IPS-18c (cell line): Measurements from ENCODE around the gene EPSTI1.
"Not testable (repeated sequence)": the region's sequence is repeated elsewhere in the genome, so short reads cannot be mapped to it uniquely, and the experiment has no call there.

Experiments
- H3K4me3 ChIP-seq: 2 replicates; pipeline ENCODE4 v1.7.0; 2013; ENCODE audit warnings: low read depth, mild to moderate bottlenecking, low read length, moderate library complexity; ENCODE audit not compliant: insufficient read depth
- H3K9me3 ChIP-seq: one replicate; pipeline ENCODE4 v1.6.1; 2013; ENCODE audit warnings: mild to moderate bottlenecking, low read length, moderate library complexity; ENCODE audit not compliant: control insufficient read depth, insufficient read depth

The EPSTI1 gene, protein sequence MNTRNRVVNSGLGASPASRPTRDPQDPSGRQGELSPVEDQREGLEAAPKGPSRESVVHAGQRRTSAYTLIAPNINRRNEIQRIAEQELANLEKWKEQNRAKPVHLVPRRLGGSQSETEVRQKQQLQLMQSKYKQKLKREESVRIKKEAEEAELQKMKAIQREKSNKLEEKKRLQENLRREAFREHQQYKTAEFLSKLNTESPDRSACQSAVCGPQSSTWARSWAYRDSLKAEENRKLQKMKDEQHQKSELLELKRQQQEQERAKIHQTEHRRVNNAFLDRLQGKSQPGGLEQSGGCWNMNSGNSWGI

DNA sequence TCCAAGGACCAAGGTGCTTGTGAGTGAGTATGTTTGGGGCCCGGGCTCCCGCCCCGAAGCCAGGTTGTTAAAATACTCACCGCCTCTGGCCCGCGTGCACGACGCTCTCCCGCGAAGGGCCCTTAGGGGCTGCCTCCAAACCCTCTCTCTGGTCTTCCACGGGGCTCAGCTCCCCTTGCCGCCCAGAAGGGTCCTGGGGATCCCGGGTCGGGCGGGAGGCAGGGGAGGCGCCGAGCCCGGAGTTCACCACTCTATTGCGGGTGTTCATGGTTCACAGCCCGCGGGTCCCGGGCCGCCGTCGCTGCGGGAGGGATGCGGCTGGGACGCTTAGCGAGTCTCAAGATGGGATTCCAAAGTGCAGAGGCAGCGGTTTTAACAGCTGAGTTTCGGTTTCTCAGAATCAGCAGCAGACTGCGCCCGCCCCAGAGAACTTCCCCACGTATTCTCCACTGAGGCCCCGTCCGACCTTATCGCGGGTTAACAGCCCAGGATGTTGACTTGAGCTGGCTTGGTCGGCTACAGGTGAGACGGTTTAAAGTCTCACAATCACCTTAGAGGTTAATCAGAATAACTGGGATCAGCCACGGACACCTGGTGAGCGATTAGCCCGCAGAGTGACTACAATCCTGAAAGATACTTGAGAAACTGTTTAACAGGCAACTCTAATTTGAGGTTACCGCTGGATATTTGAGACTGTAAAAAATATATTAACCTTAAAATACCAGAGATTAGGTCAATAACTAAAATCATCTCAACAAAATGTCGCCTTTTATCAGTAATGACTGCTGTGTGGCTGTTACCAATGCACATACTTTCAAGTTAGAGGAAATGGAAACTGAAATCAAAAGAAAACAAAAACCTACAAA lies at the start of gene EPSTI1:
TSS of gene EPSTI1 (minus strand) at position 344 of the 866 bp plus-strand sequence. CDS start at position 268, 76 bp downstream.
- Histone ChIP-seq H3K4me3 (peak within 1 kb of the TSS; percentile 56), H3K9me3 (no peaks in the 10 kb centered on the region)

DNA sequence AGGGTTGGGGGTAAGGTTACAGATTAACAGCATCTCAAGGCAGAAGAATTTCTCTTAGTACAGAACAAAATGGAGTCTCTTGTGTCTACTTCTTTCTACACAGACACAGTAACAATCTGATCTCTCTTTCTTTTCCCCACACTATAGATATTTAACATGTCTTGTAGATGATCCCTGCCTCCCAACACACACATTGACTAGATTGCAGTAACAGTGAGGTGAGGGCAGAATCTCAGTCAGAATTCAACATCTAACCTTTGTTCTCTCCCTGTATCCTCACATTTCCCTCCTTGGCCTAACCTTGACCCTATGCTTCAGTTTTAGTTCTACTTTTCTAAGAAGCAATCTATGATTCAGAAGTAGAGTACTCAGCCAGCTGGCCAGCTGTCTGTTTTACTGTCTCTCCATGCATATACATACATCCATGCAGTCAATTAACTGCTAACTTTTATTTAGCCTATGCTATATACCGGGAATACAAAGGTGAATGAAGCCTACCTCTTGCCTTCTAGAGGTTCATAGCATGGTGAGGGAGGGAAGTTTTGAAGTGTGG lies 49.4 kb upstream of the EPSTI1 start:
- Histone ChIP-seq H3K4me3 (no peak overlapping the region), H3K9me3 (no peaks in the 10 kb centered on the region)

DNA sequence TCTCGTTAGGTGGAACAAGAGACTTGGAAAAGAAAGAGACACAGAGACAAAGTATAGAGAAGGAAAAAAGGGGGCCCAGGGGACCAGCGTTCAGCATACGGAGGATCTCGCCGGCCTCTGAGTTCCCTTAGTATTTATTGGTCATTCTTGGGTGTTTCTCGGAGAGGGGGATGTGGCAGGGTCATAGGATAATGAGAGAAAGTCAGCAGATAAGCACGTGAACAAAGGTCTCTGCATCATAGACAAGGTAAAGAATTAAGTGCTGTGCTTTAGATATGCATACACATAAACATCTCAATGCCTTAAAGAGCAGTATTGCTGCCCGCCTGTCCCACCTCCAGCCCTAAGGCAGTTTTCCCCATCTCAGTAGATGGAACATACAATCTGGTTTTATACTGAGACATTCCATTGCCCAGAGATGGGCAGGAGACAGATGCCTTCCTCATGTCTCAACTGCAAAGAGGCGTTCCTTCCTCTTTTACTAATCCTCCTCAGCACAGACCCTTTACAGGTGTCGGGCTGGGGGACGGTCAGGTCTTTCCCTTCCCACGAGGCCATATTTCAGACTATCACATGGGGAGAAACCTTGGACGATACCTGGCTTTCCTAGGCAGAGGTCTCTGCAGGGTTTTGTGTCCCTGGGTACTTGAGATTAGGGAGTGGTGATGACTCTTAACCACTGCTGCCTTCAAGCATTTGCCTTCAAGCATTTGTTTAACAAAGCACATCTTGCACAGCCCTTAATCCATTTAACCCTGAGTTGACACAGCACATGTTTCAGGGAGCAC lies 48.7 kb upstream of the EPSTI1 start:
- H3K9me3 ChIP-seq, H3K4me3 ChIP-seq: not testable (repeated sequence)

DNA sequence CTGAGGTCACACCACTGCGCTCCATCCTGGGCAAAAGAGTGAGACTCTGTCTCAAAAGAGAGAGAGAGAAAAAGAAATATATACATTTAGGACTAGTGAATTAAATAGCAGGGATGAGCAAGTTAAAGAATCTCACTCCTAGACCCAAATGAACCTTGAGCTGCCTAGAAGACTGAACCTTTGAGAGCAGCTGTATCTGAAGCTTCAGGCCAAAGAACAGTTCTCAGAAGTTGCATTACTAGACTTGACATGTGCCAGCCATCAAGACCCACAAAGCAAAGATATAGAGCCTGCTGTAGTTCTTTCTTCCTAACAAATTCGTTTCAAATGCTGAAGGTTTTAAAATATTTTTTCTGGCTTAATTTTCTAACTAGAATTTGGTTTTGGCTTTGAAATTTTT lies 47.9 kb upstream of the EPSTI1 start:
- Histone ChIP-seq H3K4me3 (no peak overlapping the region), H3K9me3 (no peaks in the 10 kb centered on the region)

DNA sequence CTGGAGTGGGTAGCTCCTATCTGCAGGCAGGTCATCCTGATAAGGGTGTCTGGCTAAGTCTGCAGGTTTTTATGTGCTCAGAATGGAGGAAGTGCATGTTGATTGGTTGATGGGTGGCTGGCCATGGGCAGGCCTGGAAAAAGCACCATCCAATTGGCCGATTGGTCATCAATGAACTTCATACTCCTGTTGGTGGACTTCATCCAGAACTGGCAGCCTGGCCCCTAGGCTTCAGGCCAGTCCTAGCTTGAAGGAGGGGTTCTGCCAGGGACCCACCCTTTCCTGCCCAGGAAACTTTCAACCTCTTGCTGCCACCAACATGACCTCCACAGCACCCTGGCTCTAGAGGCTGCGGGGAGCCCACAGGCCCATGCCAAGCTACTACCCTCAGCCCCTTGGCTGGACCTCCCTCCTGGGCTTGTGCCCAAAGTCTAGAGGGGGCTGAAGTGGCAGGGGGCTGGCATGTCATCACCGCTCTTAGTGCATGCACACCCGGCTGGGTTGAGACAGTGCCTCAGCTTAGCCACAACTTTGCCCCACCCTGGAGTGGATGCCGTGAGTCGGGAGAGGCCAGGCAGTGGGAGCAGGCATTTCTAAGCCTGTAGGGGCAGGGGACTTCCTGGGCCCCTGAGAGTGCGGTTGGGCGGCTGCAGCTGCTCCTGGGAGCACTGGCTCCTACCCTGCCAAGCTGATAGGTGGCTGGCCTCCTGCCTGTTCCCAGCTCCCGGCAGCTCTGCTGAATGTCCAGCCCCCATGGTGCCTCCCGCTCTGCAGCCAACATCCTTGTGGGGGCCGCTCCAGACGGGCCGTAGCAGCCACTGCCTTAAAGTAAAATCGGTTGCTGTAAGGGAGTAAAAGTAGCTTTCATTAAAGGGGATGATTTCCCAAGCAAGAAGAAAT lies 44.6 kb upstream of the EPSTI1 start:
- Histone ChIP-seq H3K4me3 (no peak overlapping the region), H3K9me3 (no peaks in the 10 kb centered on the region)

DNA sequence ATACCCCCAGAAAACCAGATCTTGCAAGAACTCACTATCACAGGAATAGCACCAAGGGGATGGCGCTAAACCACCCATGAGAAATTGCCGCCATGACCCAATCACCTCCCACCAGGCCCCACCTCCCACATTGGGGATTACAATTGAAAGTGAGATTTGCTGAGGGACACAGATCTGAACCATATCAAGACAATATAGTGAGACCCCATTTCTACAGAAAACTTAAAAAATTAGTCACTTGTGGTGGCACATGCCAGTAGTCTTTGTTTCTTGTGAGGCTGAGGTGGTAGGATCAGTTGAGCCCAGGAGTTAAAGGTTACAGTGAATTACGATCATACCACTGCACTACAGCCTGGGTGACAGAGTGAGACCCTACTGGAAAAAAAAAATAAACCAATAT lies 41.0 kb upstream of the EPSTI1 start:
- Histone ChIP-seq H3K9me3 (no peaks in the 10 kb centered on the region), H3K4me3 (no peak overlapping the region)

DNA sequence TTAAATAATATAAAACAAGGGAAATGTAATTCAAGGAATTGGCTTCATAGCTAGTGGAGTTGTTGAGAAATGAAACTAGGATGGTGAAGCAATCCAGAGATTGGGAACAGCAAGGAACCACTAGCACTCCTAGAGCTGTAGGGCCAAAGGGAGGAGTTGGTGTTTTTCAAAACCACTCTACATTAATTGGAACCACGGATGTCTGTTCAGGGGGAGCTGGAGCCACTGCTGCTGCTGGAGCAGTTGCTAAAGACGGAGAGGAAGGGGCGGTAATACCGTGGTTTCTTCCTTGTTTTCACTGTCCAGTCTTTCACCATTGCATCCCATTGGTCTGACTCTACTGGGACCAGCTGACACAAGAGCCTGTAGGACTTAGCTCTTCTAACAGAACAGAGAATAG lies 39.8 kb upstream of the EPSTI1 start:
- no peaks in the 10 kb centered on the region for H3K9me3 ChIP-seq
- no peak overlapping the region for H3K4me3 ChIP-seq

DNA sequence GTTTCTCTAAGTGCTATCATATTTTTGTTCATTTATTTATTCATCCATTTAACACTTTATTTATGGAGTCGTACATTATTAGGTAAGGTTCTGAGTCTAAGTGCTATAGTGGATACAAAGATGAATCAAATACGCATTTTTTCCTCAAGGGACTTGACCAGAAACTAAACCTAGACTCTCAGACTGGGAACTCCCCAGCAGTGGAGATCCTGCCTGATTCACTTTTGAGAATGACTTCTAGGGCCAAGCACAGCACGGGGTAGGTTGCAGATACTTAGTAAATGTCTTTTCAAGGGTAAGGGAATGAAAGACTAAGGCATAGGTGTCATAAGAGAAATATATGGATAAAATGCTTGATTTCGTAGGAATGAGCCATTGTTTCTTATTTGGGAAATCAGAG lies 38.5 kb upstream of the EPSTI1 start:
- Histone ChIP-seq H3K9me3 (no peaks in the 10 kb centered on the region), H3K4me3 (no peak overlapping the region)

DNA sequence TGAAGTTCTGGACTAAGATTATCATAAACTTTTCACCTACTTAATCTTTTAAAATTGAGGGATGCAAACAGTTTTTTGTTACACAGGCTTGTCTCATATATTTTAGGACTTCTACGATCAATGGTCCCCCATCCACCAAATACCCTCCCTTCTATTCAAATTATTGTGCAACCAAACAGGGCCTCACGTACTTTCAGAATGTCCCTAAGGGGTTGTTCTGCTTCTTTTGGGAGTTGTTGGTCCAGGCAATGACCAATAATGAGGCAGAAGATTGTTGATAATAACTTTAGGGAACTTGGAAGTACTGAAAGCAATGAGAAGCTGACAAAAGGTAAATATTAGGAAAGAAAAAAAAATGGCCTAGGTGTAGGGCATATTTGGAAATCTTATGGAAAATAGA lies 34.2 kb upstream of the EPSTI1 start:
- Histone ChIP-seq H3K4me3 (no peak overlapping the region), H3K9me3 (peaks cover 2% of the 10 kb centered on the region)

DNA sequence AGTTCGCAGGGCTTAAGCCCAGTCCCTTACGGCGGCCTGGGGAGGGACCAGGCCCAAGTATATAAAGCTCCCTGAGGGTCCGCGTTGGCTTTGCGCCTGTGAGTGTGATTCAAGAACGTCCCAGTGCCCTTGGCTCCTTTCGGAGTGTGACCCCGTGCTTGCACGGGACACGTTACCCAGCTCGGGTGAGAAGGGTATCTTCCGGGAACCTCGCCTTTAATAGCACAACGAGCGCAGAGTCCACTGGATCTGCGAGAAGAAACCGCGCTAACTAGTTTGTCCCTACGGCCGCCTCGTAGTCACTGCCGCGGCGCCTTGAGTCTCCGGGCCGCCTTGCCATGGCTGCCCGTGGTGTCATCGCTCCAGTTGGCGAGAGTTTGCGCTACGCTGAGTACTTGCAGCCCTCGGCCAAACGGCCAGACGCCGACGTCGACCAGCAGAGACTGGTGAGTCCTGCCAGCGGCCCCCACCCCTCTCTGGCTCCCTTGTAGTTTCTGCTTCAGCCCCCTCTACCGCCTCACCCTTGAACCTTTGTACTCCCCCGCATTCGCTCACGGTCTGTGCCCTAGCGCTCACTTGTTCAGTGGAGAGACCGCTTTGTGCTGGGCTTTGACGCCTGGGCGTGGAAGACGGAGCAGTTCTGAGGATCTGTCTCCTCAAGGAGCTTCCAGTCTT lies 31.4 kb upstream of the EPSTI1 start, which contains the start of gene DNAJC15:
TSS of gene DNAJC15 (plus strand) at position 298 of the 675 bp plus-strand sequence. CDS start at position 339, 41 bp downstream.
- Histone ChIP-seq H3K9me3 (peaks cover 2% of the 10 kb centered on the region), H3K4me3 (peak within 1 kb of the TSS; percentile 59)

DNA sequence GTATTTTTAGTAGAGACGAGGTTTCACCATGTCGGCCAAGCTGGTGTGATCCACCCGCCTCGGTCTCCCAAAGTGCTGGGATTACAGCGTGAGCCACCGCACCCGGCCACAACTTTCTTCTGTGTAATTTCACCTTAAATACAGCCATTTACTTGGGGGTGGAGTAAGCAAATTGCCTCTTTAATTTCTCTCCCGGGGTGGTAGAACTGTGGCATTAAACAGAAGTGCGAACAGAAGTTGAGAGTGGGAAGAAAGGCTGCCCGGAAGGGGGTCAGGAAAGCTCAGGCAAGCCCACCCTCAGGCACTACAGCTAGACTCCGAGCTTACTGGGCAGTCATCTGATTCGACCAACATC lies 30.9 kb upstream of the EPSTI1 start:
- H3K9me3 ChIP-seq = peaks cover 2% of the 10 kb centered on the region
- H3K4me3 ChIP-seq = peak overlapping the region; percentile 59; the same call in 1 of the 2 replicates

DNA sequence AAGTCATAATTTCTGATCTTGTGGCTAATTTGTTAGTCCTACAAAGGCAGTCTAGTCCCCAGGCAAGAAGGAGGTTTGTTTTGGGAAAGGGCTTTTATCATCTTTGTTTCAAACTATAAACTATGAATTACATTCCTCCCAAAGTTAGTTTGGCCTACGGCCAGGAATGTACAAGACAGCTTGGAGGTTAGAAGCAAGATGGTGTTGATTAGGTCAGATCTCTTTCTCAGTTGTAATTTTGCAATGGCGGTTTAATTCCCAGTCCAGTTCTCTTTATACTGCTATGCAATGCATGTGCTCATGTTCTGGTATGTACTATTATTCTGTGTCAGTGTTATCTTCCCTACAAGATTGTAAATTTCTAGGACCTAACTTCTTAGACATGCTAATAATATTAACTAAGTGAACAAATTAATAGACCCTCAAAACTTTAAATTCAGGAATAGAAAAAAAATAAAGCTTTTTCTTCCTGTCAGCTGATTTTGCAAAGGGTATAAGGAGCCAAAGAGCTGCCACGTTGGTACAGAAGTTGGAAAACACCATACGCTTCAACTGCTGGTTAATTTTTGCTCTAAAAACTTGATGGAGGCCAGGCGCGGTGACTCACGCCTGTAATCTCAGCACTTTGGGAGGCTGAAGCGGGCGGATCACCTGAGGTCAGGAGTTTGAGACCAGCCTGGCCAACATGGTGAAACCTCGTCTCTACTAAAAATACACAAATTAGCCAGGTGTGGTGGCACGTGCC lies 30.1 kb upstream of the EPSTI1 start:
- Histone ChIP-seq H3K9me3 (peaks cover 2% of the 10 kb centered on the region), H3K4me3 (no peak overlapping the region)

DNA sequence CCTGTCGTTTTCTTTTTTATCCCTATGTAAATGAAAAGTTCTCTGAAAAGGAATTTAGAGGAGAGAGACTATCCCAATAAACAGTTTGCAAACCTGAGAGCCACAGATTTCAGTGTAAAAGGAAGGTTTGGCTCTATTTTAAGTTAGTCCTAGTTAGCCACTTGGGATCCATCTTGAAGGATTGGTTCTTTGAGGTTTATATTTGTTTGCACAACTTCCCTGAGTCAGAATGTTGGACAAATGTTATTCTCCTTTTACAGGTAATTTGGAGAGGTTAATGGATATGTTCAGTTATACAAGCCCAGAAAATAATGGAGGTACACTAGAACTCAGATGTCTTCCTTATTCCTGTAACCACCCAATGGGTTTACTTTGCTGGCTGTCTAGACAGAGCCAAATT lies 28.8 kb upstream of the EPSTI1 start:
- Histone ChIP-seq H3K4me3 (no peak overlapping the region), H3K9me3 (peaks cover 2% of the 10 kb centered on the region)

DNA sequence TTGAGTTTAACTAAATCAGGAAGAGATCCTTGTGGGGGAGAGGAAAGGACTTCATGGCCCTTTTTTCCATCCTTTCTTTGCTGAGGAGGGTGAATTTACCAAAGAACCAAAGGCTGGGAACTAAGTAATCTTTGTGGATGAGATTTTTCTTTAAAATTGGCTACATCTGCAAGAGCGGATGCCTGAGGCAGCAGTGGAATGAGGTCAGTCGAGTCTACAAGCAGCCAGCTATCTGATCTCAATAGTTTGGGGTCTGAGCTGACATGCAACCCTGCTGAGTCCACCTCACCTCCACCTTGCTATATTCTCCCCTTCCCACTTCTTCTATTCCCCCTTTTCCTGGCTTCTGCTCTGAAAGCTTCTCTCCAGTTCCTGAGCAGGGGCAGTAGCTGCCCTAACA lies 27.8 kb upstream of the EPSTI1 start:
- Histone ChIP-seq H3K4me3 (no peak overlapping the region), H3K9me3 (peaks cover 2% of the 10 kb centered on the region)

DNA sequence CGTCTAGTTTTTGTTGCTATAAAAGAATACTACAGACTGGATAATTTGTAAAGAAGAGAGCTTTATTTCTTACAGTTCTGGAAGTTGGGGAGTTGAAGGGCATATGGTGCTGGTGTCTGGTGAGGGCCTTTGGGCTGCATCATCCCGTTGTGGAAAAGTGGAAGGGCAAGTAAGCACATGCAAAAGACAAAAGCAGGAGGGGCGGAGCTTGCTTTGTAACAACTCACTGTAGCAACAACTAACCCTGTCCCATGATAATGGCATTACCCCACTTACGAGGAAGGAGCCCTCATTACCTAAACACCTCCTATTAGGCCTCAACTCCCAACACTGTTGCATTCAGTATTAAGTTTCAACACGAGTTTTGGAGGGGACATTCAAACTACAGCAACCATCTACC lies 24.2 kb upstream of the EPSTI1 start:
- Histone ChIP-seq H3K4me3 (no peak overlapping the region), H3K9me3 (no peaks in the 10 kb centered on the region)
